GM23248 (cell line): ENCODE results near the gene PLCB1. TPM values are rescaled to one million over a fixed set of nuclear protein-coding genes. Genes with fewer than 3 reads are reported as not detected.

ENCODE experiments used
- DNase-seq: peaks from one replicate; pipeline ENCODE4 v3.0.0-alpha.2; 2015
- H2AFZ ChIP-seq: fragments of 200-600 bp; sonication (generic); 2 replicates; pipeline ENCODE4 v1.6.1; 2016; ENCODE audit warnings: antibody characterized with exemption
- H3F3A ChIP-seq: fragments of 200-600 bp; sonication (generic); 2 replicates; pipeline ENCODE4 v1.6.1; 2016; ENCODE audit warnings: mild to moderate bottlenecking, antibody characterized with exemption, mixed run types; ENCODE audit not compliant: insufficient read depth
- H3K27ac ChIP-seq: fragments of 200-600 bp; sonication (generic); 2 replicates; pipeline ENCODE4 v1.5.1; 2016; ENCODE audit warnings: mild to moderate bottlenecking
- H3K27me3 ChIP-seq: fragments of 200-600 bp; sonication (generic); replicated peaks from 2 replicates; pipeline ENCODE4 v1.6.1; 2016; ENCODE audit warnings: mild to moderate bottlenecking; ENCODE audit not compliant: insufficient read depth
- H3K36me3 ChIP-seq: fragments of 200-600 bp; sonication (generic); 2 replicates; pipeline ENCODE4 v1.6.1; 2016; ENCODE audit warnings: low read depth, mild to moderate bottlenecking
- H3K4me1 ChIP-seq: fragments of 200-600 bp; sonication (generic); 2 replicates; pipeline ENCODE4 v1.6.1; 2016; ENCODE audit warnings: mild to moderate bottlenecking; ENCODE audit not compliant: insufficient read depth
- H3K4me2 ChIP-seq: fragments of 200-600 bp; sonication (generic); one replicate; pipeline ENCODE4 v1.6.1; 2016; ENCODE audit warnings: mild to moderate bottlenecking; ENCODE audit not compliant: unreplicated experiment
- H3K4me3 ChIP-seq: fragments of 200-600 bp; sonication (generic); 2 replicates; pipeline ENCODE4 v1.5.1; 2016; ENCODE audit warnings: mild to moderate bottlenecking
- H3K79me2 ChIP-seq: fragments of 200-600 bp; sonication (generic); 2 replicates; pipeline ENCODE4 v1.6.1; 2016; ENCODE audit warnings: mild to moderate bottlenecking; ENCODE audit not compliant: insufficient read depth
- H3K9ac ChIP-seq: fragments of 200-600 bp; sonication (generic); 2 replicates; pipeline ENCODE4 v1.6.1; 2016; ENCODE audit warnings: mild to moderate bottlenecking
- H3K9me2 ChIP-seq: fragments of 200-600 bp; sonication (generic); 2 replicates; pipeline ENCODE4 v1.6.1; 2016; ENCODE audit warnings: mixed run types, mild to moderate bottlenecking, moderate library complexity; ENCODE audit not compliant: insufficient read depth
- H3K9me3 ChIP-seq: fragments of 200-600 bp; sonication (generic); one replicate; pipeline ENCODE4 v1.6.1; 2017; ENCODE audit warnings: low read depth
- H4K20me1 ChIP-seq: fragments of 200-600 bp; sonication (generic); 2 replicates; pipeline ENCODE4 v1.6.0; 2016; ENCODE audit not compliant: insufficient read depth
- EZH2 ChIP-seq: fragments of 200-600 bp; sonication (generic); IDR thresholded peaks from 2 replicates; pipeline ENCODE4 v1.6.1; 2018; ENCODE audit warnings: antibody characterized with exemption, mild to moderate bottlenecking; ENCODE audit not compliant: insufficient read depth, poor library complexity, severe bottlenecking
- EZH2phosphoT487 ChIP-seq: fragments of 200-600 bp; sonication (generic); IDR thresholded peaks from 2 replicates; pipeline ENCODE4 v1.6.1; 2018; ENCODE audit warnings: antibody characterized with exemption, moderate library complexity, mild to moderate bottlenecking, low read depth; ENCODE audit not compliant: insufficient read depth
- WGBS, 2 experiments: methylation state at CpG; one replicate each; pipeline ENCODE4 v1.1.6; 2015 to 2017; ENCODE audit warnings: low lambda C conversion rate in 2 of 2, low coverage in 1 of 2; ENCODE audit errors: missing lambda C conversion rate in 2 of 2; 5-methylcytosine and 5-hydroxymethylcytosine counted together
- in situ Hi-C: fragments of 300-500 bp; cut with MboI; formaldehyde crosslinking; loops from 2 replicates; pipeline ENCODE4 v1.15.0; 2020
- polyA plus RNA-seq: library from polyadenylated mRNA; unstranded; fragments of >200 nt; fragmentation: Nextera tagmentation; extraction: Ambion mirVana; gene quantifications from 2 replicates; pipeline ENCODE4 v1.2.1, GENCODE V29; 2016
- total RNA-seq: library from RNA; depleted of rRNA; stranded (reverse); fragments of >200 nt; shearing (Covaris generic); gene quantifications from 2 replicates; pipeline ENCODE4 v1.2.3, GENCODE V29; 2014

PLCB1 gene
- total and polyA plus RNA-seq, 2 experiments from 2014 or later, result 3.7 to 12.8 TPM

DNA sequence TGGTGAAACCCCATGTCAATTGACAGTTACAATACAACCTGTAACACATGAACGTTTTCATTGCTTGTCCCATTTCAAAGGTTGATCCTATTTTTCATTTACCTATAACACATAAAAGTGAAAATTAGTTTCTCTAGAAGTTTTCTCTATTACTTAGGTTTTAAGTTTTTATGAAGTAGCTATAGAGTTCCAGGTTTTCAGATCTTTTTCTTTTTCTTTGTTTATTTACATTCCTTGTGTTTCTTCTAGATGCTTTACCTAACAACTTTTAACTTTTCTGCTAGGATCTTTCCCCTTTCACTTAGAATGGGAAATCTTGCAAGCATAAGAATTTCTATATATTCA lies 232.6 kb downstream of the PLCB1 start:
- Histone ChIP-seq H3K4me1 (peaks cover 18% of the 10 kb centered on the region), H3K9me2 (0 out of 2 replicates have a peak, but pooled peaks cover 4% of the 10 kb centered on the region), H3K79me2 (no peaks in the 10 kb centered on the region), H3K9ac (no peak overlapping the region), H3K4me3 (no peak overlapping the region), H2AFZ (no peak overlapping the region), H3K4me2 (no peak overlapping the region), H3K27me3 (no peaks in the 10 kb centered on the region), H4K20me1 (peaks cover 4% of the 10 kb centered on the region; the same call in 1 of the 2 replicates), H3K27ac (no peak overlapping the region), H3F3A (peaks cover 22% of the 10 kb centered on the region), H3K36me3 (no peaks in the 10 kb centered on the region), H3K9me3 (no peaks in the 10 kb centered on the region)
- TF ChIP-seq EZH2 (no peak), EZH2phosphoT487 (no peak)
- DNase-seq, result no peak
- WGBS, 2 experiments, result 86 to 88% methylated on average over 1 of the region's 1 CpG
- in situ Hi-C loops, result no loop called here

DNA sequence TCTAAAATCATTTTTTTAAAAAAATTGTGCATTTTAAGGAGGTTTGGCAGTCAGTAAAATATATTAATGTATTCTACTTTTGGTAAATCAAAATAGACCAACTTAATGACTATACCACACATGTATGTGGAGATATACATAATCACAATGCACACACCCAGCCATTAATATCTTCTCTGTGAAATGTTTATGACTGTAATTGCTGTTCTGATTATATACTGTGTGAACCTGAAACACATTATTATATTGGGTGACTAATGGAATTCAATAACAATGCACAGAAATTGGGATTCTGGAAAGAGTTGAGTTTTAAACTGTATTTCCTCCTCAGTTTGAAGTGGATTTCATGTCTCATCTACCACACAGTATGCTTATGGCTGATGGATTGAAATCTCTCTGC lies 233.6 kb downstream of the PLCB1 start:
- Histone ChIP-seq H3K4me2 (no peak overlapping the region), H2AFZ (no peak overlapping the region), H4K20me1 (peaks cover 4% of the 10 kb centered on the region; the same call in 1 of the 2 replicates), H3K27ac (no peak overlapping the region), H3K79me2 (no peaks in the 10 kb centered on the region), H3K36me3 (no peaks in the 10 kb centered on the region), H3K4me1 (peaks cover 17% of the 10 kb centered on the region), H3K9me3 (no peaks in the 10 kb centered on the region), H3K27me3 (no peaks in the 10 kb centered on the region), H3K4me3 (no peak overlapping the region), H3K9ac (no peak overlapping the region), H3K9me2 (0 out of 2 replicates have a peak, but pooled peaks cover 2% of the 10 kb centered on the region), H3F3A (peaks cover 20% of the 10 kb centered on the region)
- TF ChIP-seq EZH2, result no peak
- TF ChIP-seq EZH2phosphoT487, result no peak
- in situ Hi-C loops, result no loop called here
- no peak for DNase-seq

DNA sequence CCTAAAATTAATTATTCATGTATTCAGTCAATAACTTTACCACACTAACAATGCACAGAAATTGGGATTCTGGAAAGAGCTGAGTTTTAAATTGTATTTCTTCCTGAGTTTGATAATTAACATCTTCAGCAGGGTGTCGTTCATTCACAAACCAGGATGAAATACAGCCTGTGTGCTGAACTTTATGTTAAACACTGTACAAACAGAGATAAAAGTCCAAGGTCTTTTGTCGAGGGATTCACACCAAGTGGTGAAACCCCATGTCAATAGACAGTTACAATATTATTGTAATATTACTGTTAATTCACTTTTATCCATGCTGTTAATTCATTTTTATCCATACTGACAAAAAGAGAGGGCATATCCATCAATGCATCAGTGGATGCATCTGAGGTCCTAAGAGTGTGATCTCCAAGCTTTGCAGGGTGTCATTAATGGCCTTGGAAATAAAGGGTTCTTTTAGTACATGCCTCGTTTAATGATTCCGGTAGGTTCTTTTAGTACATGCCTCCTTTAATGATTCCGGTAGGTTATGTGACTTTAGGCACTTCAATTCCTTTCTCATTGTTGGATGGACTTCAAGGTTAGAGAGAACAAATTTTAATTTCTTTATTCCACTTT lies 234.3 kb downstream of the PLCB1 start:
- H3K9me3 ChIP-seq, result no peaks in the 10 kb centered on the region
- H3F3A ChIP-seq, result peaks cover 12% of the 10 kb centered on the region
- no peak for TF ChIP-seq EZH2
- TF ChIP-seq EZH2phosphoT487, result no peak
- H4K20me1 ChIP-seq, result peaks cover 4% of the 10 kb centered on the region; the same call in 1 of the 2 replicates
- WGBS, 2 experiments, result 77 to 80% methylated on average over 5 of the region's 5 CpGs
- H3K4me2 ChIP-seq, result no peak overlapping the region
- DNase-seq, result no peak
- H3K9ac ChIP-seq, result no peak overlapping the region
- H2AFZ ChIP-seq, result no peak overlapping the region
- no peak overlapping the region for H3K4me3 ChIP-seq
- in situ Hi-C loops, result no loop called here
- no peaks in the 10 kb centered on the region for H3K36me3 ChIP-seq
- no peaks in the 10 kb centered on the region for H3K9me2 ChIP-seq
- H3K4me1 ChIP-seq, result peaks cover 9% of the 10 kb centered on the region
- H3K27me3 ChIP-seq, result no peaks in the 10 kb centered on the region
- no peaks in the 10 kb centered on the region for H3K79me2 ChIP-seq
- H3K27ac ChIP-seq, result no peak overlapping the region

DNA sequence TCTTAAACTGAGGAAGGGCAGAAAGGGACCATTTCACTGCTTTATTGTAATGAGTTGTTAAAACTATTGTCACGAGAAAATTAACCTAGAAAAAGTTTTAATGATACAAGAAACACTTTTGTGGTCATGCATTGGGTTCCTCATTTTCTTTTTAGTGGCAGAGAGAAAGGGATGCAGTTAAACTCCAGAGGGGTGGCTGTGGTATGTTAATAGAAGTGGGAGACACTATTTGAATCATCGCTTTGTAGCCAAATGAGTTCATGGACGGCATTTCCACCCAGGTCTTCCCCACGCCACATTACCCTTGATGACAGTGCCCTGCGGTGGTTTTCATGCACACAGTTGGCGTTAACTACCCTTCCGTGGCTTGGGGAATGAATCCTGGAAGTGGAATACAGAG lies 235.6 kb downstream of the PLCB1 start:
- H3K9me2 ChIP-seq, result no peaks in the 10 kb centered on the region
- H4K20me1 ChIP-seq, result peaks cover 4% of the 10 kb centered on the region; the same call in 1 of the 2 replicates
- no peak overlapping the region for H3K4me3 ChIP-seq
- H3K79me2 ChIP-seq, result no peaks in the 10 kb centered on the region
- H3K27ac ChIP-seq, result no peak overlapping the region
- TF ChIP-seq EZH2 (no peak), EZH2phosphoT487 (no peak)
- no peak overlapping the region for H3K4me2 ChIP-seq
- H3K36me3 ChIP-seq, result no peaks in the 10 kb centered on the region
- 94 to 96% methylated on average over 7 of the region's 7 CpGs for WGBS, 2 experiments
- H3K9me3 ChIP-seq, result no peaks in the 10 kb centered on the region
- in situ Hi-C loops, result no loop called here
- H3K27me3 ChIP-seq, result no peaks in the 10 kb centered on the region
- H2AFZ ChIP-seq, result no peak overlapping the region
- no peaks in the 10 kb centered on the region for H3K4me1 ChIP-seq
- no peaks in the 10 kb centered on the region for H3F3A ChIP-seq
- no peak for DNase-seq
- H3K9ac ChIP-seq, result no peak overlapping the region
